HG03342 (cell line): ENCODE data around the gene NUDT21.
A peak's percentile ranks its signal among the peaks of the same experiment; 100 is the strongest.
"Not testable (repeated sequence)": the region's sequence is repeated elsewhere in the genome, so short reads cannot be mapped to it uniquely, and the experiment has no call there.

Experiments used
- ATAC-seq: cut with Tn5 transposase; IDR thresholded peaks from one replicate; pipeline ENCODE4 v1.9.1; 2021; ENCODE audit warnings: mild to moderate bottlenecking, moderate library complexity; ENCODE audit not compliant: unreplicated experiment

Gene NUDT21

DNA sequence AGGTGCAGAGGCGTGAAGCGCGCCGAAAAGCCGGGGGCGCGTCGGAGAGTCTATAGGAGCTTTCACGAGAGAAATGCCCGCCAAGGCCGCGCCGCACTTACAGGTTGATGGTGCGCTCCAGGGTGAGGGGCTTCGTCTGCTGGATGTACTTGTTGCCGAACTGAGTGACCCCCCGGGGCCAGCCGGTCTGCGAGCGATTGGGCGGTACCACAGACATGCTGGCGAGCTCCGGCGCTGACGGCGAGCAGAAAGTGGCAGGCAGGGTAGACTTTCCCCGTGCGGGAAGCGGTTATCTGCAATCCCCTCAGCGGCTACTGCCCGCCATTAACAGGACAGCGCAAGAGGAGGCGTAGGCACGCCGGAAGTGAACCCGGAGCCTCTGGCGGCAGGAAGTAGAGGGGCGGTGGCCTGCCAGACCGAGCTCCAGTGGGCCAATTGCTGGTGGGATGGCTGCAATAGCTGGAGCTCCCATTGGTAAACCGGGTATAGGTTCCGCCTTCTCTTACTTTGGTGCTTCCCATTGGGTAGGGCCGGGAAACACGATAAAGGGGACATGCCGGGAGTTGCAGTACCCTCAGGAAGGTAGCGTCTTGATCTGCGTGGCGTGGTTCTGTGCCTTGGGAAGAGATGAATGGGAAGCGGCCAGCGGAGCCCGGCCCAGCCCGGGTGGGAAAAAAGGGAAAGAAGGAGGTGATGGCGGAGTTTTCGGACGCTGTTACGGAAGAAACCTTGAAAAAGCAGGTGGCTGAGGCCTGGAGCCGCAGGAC, at the start of gene NUDT21, which contains the start of gene OGFOD1:
TSS of gene NUDT21 (minus strand) at position 347 of the 767 bp plus-strand sequence. CDS start at position 217, 130 bp downstream.
TSS of gene OGFOD1 (plus strand) at position 569 of the 767 bp plus-strand sequence. CDS start at position 628, 59 bp downstream.
- ATAC-seq = peak; percentile 97

DNA sequence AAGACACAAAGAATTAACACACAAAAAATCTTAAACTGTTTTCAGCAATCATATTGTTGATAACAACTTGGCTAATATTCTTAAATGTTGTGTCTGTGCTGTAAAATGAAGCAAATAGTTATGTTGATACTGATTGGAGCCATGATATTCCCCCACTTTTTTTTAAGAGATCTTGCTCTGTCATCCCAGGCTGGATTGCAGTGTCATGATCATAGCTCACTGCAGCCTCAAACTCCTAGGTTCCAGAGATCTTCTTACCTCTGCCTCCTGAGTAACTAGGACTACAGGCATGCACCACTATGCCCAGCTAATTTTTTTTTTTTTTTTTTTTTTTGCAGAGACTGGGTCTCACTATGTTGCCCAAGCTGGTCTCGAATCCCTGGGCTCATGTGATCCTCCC, 42.7 kb upstream of the NUDT21 start:
- no peak for ATAC-seq

DNA sequence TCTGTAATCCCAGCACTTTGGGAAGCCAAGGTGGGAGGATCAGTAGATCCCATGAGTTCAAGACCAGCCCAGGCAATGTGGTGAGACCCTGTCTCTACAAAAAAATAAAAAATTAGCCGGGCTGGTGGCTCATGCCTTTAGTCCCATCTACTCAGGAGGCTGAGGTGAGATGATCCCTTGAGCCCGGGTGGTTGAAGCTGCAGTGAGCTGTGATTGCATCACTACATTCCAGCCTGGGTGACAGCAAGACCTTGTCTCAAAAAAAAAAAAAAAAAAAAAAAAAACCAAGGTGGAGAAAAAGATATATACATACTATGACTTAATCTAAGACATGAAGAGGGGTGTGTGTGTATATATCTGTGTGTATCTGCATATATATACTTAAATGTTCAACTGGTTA, 42.0 kb upstream of the NUDT21 start:
- ATAC-seq = no peak

- no peak for ATAC-seq
Measured at GRCh38 chr16:56491657-56492261, 40.6 kb upstream of the NUDT21 start.

DNA sequence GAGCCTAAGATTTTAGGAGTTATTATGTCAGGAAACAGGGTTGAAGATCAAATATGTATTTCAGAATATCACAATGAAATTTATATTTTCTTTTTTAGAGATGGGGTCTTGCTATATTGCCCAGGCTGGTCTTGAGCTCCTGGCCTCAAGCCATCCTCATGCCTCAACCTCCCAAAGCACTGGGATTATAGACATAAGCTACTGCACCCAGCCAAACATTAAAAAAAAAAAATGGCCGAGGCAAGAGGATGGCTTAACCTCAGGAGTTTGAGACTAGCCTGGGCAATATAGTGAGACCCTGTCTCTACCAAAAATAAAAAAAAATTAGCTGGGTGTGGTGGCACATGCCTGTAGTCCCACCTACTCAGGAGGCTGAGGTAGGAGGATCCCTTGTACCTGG, 37.7 kb upstream of the NUDT21 start:
- not testable (repeated sequence) for ATAC-seq

- ATAC-seq = no peak
Measured at GRCh38 chr16:56488035-56488434, 36.9 kb upstream of the NUDT21 start.

DNA sequence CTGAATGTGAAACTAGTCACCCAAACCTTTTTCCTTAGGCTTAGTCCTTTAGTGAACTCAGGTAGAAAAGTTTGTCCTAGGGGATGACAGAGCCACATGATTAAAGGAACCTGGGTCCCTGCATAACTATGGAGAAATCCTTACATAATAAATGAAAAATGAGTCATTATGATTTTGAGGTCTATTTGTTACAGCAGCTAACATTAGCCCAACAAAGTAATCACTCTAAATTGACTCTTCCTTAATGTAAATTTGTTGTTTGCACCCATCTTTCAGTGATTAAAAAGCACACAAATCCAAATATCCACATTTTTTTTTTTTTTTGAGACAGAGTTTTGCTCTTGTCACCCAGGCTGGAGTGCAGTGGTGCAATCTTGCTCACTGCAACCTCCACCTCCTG, 32.3 kb upstream of the NUDT21 start:
- no peak for ATAC-seq

- ATAC-seq = no peak
Measured at GRCh38 chr16:56482683-56483236, 31.6 kb upstream of the NUDT21 start.

DNA sequence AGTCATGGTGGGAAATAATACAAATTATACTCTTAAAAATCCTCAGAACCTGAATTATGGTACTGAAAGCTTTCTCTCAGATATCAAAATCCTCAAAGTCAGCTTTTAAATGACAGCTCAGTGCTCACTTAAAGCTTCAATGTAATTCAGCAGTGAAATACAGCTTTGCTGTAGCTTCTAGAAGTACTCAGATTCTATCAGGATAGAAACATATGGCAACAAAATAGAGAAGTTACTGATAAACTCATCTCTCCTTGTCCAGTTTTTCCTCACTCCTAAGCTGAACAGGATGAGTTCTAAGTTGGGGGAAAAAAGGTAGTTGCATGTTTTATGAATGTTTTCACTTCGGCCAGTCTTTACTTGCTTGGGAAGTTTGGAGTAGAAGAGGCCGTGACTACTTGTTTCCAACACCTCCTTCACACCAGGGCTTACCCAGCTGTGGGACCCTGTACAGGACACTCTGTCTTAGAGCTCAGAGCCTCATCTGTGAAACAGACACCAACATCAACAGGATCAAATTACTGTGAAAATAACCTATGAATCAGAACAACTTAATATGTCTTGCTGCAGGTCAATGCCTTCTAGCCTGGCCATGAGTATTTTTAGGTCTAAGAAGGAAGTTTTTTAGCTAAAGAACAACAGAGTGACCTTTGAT, 30.5 kb upstream of the NUDT21 start:
- ATAC-seq = no peak

DNA sequence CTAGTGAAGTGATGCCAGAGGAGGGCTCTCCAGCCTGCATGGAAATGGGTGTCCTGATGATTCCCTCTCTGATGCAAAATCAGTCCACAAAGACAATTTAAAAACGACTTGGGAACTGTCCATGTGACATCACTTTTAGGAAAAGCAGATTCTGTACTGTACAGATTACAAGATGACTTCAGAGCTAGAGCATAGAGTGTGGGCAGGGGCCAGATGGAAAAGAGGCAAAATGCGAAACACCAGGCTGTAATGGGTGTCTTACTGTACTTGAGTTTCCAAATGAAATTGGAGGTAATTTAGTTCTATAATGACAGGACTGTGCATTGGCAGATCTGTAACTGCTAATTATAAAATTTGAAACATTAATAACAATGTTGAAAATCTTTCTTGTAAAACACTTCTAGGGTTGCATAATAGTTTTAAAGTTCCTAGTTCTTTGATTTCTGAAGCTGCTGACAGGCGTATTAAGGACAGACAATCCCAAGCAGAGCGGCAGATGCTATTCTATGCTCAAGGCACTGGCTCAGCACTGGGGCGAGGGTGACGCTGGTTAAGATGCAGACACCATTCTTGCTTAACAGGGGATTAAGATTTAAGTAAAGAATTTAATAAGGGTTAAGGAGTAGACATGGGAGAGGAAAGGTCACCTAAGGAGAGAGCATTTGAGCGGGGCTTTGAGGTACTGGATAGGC, 29.8 kb upstream of the NUDT21 start:
- no peak for ATAC-seq

- ATAC-seq = no peak
Measured at GRCh38 chr16:56479469-56479868, 28.3 kb upstream of the NUDT21 start.

- no peak for ATAC-seq
Measured at GRCh38 chr16:56478281-56479049, 27.3 kb upstream of the NUDT21 start.

DNA sequence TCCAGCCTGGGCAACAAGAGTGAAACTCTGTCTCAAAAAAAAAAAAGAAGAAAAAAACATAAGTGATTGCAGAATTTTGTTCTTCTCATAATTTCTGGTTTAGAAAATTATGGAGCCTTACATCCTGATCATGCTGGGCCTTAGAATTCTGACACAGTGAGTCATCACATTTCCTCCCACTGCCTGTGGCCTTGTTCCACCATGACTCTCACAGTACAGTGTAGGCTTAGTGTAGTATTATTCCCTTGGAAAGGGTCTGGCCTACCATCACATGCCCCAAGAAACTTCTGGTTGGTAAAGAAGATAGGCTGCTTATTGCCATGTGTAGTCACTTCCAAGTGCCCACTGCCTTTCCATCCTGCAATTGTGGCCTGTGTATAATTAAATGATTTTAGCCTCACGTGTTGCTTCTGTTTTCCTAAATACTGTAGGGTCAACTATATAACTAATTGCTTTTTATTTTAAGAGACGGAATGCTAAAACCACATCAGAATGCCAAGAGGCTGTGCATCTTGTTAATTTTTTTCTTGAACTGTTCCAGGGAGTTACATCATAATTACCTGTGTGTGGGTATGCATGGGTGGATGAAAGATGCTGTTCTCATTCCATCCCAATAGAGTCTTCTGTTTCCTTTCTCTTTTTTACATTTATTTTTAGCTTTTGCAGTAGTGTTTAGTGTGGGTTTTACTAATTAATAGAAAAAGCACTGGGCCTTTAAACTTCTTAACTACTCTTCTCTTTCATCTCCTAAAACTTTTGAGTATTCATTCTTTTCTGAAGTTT, 26.2 kb upstream of the NUDT21 start:
- no peak for ATAC-seq

DNA sequence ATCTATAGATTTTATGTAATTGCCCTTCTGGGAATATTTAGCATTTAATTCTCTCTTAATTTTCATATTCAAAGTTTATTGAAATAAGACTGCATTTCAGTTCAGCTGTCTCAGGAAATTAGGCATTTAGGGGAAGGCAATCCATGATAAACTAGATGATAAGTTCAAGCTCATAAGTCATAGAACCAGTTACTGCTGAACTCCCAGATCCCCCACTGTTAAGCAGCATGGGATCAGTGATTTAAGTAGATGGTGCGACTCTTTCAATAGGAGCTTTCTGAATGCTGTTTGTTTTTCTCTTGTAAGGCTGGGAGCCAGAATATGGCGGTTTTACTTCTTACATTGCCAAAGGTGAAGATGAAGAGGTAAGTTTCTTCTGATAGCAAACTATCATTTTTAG, 24.1 kb upstream of the NUDT21 start:
- no peak for ATAC-seq

GRCh38 chr16:56470666-56471065, 19.5 kb upstream of the NUDT21 start:
- no peak for ATAC-seq

DNA sequence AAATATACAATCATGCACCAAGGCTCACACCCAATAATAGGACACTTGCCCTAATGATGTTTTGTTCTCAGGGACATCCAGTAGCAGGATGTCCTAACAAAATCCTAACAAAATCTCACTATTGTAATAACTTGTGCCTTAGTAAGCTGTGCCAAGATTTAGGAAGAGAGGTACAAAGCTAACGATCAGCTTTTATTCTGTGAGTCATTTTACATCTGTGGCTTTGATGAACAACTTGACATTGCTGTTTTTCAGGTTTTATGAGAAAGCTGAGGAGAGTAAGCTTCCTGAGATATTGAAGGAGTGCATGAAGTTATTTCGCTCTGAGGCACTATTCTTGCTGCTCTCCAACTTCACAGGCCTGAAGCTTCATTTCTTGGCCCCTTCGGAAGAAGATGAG, 19.1 kb upstream of the NUDT21 start:
- no peak for ATAC-seq

DNA sequence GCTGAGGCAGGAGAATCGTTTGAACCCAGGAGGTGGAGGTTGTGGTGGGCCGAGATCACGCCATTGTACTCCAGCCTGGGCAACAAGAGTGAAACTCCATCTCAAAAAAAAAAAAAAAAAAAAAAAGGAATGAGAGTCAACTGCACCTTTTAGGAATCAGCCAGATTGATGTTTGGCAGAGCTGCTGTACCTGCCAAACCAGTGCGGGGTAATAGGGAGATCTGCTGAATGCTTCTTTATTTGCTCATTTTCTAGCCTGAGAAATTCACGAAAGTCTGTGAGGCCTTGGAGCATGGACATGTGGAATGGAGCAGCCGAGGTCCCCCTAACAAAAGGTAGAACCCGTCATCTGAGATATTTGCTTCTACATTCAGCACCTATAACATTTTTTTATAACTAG, 18.6 kb upstream of the NUDT21 start:
- no peak for ATAC-seq

DNA sequence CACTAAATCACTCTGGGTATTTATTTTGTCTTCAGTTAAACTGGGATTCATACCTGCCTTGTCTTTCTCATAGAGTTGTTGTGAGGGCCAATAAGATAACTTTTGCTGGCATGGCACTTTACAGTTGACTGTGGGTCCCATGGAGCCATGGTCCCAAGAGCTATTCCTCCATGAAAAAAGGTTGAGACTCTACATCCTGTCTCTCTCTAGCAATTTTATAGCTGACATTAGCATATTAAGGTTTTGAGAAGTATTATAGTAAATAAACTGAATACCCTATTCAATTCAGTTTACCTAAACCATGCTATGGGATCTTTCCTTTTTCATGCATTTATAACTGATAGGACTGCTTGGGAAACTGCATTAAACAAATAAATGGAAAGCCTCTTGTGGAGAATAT, 17.7 kb upstream of the NUDT21 start:
- ATAC-seq = no peak

DNA sequence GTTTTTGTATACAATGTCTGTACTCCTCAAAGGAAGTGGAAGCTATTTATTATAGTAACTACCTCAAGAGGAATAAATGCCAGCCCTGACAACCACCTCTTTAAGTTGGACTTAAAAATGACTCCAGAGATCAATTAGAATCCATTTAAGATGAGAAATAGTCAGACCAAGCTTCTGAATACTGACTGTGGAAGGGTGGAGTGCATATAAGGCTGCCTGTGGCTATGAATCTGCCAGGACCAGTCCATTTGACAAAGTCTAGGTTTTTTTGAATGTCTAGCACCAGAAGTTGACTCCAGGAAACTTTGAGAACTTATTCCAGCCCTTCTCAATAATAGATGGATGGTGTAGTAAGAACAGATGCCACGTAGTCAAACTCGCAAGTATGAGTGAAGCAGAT, 15.2 kb upstream of the NUDT21 start:
- no peak for ATAC-seq

DNA sequence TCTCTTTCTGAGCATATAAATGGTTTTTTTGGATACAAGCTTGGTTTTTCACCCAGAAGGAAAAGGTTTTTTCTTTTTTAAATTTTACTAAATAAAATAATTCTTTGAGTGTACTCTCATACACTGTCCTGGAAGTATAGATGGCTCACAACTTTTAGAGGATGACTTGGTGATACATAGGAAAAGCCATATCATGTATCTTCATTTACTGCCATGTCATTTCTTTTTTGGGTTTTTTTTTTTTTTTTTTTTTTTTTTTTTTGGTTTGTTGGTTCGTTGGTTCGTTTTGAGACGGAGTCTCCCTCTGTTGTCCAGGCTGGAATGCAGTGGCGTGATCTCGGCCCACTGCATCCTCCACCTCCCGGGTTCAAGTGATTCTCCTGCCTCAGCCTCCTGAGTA, 12.0 kb upstream of the NUDT21 start:
- no peak for ATAC-seq
